DMS153 treated with DMSO at 0.1 percent for 48 hours (cell line): Measurements from ENCODE around the gene YWHAE.
"Not testable (repeated sequence)": the region's sequence is repeated elsewhere in the genome, so short reads cannot be mapped to it uniquely, and the experiment has no call there.

ENCODE experiments used
- DNase-seq: peaks from one replicate; lab custom pipeline; 2025; ENCODE audit not compliant: unreplicated experiment; lab: John Stamatoyannopoulos, UW

Gene YWHAE

GRCh38 chr17:1413281-1413791 lies 13.3 kb upstream of the YWHAE start:
- no peak for DNase-seq

DNA sequence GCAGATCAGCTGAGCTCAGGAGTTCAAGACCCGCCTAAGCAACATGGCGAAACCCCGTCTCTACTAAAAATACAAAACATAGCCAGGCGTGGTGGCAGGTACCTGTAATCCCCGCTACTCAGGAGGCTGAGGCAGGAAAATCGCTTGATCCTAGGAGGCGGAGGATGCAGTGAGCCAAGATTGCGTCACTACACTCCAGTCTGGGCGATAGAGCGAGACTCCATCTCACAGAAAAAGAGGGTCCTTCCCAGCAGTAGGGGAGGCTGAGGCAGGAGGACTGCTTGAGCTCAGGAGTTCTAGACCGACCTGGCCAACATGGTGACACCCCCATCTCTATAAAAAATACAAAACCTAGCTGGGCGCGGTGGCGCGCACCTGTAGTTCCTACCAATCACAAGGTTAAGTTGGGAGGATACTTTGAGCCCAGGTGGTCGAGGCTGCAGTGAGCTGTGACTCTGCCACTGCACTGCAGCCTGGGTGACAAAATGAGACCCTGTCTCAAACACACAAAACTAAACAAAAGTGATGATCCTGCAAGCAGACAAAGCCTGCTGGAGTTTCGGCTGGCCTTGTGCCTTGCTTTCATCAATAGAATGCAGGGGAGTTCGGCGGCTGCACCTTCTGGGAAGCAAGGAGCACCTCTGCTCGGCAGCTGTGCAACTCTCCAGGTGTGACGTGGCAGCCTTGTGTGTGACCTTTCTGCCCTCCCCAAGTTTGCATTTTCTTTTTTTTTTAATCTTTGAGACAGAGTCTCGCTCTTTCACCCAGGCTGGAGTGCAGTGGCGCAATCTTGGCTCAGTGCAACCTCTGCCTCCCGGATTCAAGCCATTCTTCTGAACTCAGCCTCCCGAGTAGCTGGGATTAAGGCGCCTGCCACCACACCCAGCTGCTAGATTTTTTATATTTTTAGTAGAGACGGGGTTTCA lies 12.4 kb upstream of the YWHAE start:
- no peak for DNase-seq

DNA sequence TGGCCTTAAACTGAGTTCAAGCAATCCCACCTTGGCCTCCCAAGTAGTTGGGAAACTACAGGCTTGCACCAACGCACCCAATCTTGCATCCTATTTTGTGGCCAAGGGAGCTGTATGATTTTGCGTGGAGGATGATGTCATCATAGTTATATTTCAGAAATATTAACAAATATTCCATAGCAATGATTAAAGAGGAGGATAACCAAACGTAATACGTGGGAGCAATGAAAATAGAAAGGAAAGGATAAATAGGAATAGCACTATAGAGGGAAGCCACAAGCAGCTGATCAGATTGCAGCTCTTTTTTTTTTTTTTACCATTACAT lies 2.2 kb upstream of the YWHAE start:
- DNase-seq, result no peak

- no peak for DNase-seq
These were observed 917 bp downstream of the YWHAE start for GRCh38 chr17:1398931-1399678.

DNA sequence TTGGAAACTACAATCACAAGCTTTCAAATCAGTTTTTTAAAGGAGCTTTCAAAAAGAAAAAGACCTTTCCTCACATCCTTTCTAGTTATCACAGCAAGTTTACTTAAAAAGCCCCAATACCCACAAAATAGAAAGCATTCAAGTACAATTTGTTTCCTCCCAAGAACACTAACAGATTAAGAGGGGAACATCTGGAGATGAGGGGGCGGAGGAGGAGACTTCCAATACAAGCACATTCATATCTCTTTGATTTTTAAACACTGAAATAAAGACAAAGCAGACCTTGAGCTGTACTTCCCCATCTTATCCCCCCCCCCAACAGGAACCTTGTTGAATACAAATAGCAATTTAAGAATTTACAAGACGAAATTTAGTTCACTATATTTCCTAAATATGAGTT lies 2.0 kb downstream of the YWHAE start:
- no peak for DNase-seq

- DNase-seq, result not testable (repeated sequence)
These were observed 4.0 kb downstream of the YWHAE start for GRCh38 chr17:1395876-1396665.

DNA sequence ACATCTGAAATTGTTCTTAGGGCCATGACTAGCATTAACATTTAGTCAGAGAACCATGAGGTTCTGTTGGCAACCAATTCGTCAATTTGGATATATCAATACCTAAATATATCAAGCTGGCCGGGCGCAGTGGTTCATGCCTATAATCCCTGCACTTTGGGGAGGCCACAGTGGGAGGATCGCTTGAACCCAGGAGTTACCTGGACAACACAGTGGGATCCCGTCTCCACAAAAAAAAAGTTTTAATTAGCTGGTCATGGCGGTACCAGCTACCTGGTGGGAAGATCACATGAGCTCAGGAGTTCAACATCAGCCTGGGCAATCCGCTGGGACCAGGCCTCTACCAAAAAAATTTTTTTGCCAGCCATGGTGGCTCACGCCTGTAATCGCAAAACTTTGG lies 8.4 kb downstream of the YWHAE start:
- no peak for DNase-seq

- DNase-seq, result no peak
These were observed 9.3 kb downstream of the YWHAE start for GRCh38 chr17:1390432-1391367.

DNA sequence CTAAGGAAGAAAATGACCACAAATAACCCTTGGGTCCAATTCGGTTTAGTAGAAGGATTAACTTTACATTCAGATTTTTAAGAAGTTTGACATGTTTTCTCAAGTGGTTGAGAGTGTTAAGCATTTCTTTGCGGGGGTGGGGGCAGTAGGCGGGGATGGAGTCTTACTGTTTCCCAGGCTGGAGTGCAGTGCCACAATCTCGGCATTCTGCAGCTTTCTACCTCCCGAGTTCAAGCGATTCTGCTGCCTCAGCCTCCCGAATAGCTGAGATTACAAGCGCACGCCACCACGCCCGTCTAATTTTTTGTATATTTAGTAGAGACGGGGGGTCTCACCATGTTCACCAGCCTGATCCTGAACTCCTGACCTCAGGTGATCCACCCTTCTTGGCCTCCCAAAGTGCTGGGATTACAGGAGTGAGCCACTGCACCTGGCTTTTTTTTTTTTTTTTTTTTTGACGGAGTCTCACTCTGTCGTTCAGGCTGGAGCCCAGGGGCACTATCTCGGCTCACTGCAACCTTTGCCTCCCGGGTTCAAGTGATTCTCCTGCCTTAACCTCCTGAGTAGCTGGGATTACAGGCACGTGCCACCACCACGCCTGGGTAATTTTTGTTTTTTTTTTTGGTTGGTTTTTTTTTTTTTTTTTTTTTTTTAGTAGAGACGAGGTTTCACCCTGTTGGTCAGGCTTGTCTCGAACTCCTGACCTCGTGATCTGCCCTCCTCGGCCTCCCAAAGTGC lies 12.4 kb downstream of the YWHAE start:
- DNase-seq, result not testable (repeated sequence)

DNA sequence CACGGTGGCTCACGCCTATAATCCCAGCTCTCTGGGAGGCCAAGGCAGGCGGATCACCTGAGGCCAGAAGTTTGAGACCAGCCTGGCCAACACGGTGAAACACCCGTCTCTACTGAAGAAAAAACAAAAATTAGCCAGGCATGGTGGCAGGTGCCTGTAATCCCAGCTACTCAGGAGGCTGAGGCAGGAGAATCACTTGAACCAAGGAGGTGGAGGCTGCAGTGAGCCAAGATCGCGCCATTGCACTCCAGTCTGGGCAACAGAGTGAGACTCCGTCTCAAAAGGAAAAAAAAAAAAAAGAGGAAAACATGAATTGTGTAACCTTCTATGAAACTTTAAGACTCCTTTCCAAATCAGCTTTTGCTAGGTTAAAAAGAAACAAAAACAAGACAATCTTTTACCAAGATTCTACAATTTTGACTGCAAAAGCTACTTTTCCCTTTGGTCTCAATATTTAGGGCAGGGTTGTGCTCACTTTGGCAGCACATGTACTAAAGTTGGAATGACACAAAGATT lies 13.3 kb downstream of the YWHAE start:
- DNase-seq, result not testable (repeated sequence)

DNA sequence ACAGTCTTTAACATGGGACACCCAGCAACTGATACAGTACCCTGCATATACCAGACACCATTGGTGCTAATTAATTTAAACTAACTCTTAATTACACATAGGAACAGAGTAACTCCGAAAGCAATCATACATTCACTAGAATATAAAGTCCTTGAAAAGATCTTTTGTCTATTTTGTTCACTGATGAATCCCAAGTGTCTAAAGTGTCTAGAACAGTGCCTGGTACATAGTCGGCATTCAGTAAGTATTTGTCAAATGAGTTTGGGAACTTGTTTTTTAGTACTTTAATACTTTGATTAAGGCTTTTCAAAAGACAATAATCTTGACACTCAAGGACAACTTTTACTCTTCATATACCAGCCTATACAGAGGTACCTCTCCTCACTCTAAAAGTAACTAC lies 13.8 kb downstream of the YWHAE start:
- no peak for DNase-seq

DNA sequence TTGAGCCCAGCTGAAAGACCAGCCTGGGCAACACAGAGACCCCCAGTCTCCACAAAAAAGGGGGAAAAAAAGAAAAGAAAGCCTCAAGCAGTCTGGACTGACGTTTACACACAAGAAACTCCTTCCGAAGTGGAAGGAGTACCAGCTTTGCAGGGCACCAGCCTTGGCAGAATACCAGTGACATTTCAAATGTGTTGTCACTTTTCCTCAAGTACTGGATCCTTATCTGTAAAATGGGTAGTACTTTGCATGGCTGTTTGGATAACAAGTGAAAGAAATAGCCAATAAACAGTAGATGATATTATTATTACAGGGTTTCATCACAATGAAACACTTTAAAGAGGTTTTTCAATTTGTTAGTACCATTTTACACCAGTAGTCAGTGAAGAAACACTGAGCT lies 14.2 kb downstream of the YWHAE start:
- DNase-seq, result no peak

GRCh38 chr17:1384905-1385435 lies 15.1 kb downstream of the YWHAE start:
- no peak for DNase-seq

DNA sequence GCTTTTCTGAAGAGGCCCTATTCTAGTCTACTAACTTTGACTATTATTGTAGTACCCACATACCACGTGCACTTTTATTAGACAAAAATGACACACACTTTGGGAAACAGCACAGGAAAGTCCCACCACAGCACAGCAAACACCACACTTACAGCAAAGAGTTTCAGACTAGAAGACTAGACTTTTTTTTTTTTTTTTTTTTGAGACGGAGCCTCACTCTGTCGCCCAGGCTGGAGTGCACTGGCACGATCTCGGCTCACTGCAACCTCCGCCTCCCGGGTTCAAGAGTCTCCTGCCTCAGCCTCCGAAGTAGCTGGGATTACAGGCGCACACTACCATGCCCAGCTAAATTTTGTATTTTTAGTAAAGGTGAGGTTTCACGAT lies 20.1 kb downstream of the YWHAE start:
- no peak for DNase-seq

- no peak for DNase-seq
These were observed 20.7 kb downstream of the YWHAE start for GRCh38 chr17:1379208-1379929.

DNA sequence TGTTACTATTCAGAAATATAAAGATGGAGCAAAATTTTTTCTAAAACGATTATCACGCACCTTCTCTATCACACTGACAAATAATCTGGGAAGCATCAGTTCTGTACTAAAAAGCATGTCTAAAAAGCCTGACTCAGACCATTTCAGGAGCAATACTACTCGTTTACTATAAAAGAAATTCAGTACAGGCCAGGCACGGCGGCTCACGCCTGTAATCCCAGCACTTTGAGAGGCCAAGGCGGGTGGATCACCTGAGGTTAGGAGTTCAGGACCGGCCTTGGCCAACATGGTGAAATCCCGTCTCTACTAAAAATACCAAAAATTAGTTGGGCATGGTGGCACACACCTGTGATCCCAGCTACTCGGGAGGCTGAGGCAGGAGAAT lies 21.6 kb downstream of the YWHAE start:
- DNase-seq, result not testable (repeated sequence)

DNA sequence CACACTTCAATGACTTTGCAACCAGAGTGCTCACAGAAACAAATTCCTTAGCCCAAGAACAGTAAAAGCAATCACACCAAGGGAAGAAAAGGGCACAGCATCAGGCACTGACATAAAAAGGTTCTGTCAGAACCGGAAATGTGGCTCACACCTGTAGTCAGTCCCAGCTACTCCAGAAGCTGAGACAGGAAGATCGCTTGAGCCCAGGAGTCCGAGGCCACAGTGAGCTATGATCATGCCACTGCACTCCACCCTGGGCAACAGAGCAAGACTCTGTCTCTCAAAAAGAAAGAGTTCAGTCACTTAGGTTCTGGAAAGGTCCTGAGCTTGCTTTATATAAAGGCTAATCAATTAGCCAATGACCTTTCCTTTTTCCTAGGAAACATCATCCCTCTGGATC lies 22.7 kb downstream of the YWHAE start:
- DNase-seq, result no peak

GRCh38 chr17:1376061-1376460 lies 24.0 kb downstream of the YWHAE start:
- DNase-seq, result no peak

DNA sequence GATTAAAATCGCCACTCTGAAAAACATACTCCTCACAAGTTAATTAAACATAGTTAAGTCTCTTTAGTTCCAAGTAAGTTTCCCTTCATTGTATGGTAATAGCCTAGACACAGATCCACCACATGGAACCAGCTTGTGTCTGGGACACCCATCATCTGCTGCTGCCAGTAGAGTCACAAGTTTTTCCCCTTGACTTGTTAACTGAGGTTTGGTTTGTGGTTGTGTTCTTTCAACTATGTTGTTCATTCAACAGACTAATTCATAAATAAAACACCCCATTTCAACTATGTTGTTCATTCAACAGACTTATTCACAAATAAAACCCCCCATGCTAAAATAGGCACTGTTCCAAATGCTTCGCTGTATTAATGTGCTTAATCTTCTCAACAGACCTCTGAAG lies 24.4 kb downstream of the YWHAE start:
- DNase-seq, result no peak
